Measurements from ENCODE around the gene MLF2. TPM values are rescaled to one million over a fixed set of nuclear protein-coding genes. Genes with fewer than 3 reads are reported as not detected.

The MLF2 gene
- total and polyA plus RNA-seq, 12 donors = 108 to 197 (median 148) TPM

- peaks cover 0 to 30% (median 4%) of the 10 kb centered on the region in 9 donors for H3K36me3 ChIP-seq
- WGBS, 2 donors = 93 to 96% methylated on average over 5 of the region's 5 CpGs
- no peak overlapping the region for H3K27ac ChIP-seq
- no peak for TF ChIP-seq CTCF (IDR thresholded peaks at IDR 0.05)
- peaks cover 0 to 12% (median 7%) of the 10 kb centered on the region in 9 donors for H3K4me1 ChIP-seq
- intact Hi-C loops (cut with DNase I) = loop anchor here in 9 of 10 donors (5.0 kb wide), 3 partner anchors 41 to 91 kb away; partner anchors contain the start of gene P3H3 (in 5 of the 9)
- H3K27me3 ChIP-seq = no peaks in the 10 kb centered on the region
- ATAC-seq = no peak
- no peak overlapping the region for H3K4me3 ChIP-seq
- DNase-seq = no peak
- no peaks in the 10 kb centered on the region for H3K9me3 ChIP-seq
These were observed 16.2 kb downstream of the MLF2 start for GRCh38 chr12:6736754-6737153.

GRCh38 chr12:6735448-6736191 lies 17.3 kb downstream of the MLF2 start:
- no peak overlapping the region for H3K4me3 ChIP-seq
- no peaks in the 10 kb centered on the region for H3K27me3 ChIP-seq
- ATAC-seq (peak; percentile 86 to 92 (median 90)), DNase-seq (peak; percentile 52 to 68)
- peaks cover 0 to 12% (median 7%) of the 10 kb centered on the region in 9 donors for H3K4me1 ChIP-seq
- H3K9me3 ChIP-seq = no peaks in the 10 kb centered on the region
- H3K27ac ChIP-seq = peak overlapping the region in 7 of 10 donors; percentile 10 to 56 (median 49)
- peaks cover 0 to 41% (median 12%) of the 10 kb centered on the region in 9 donors for H3K36me3 ChIP-seq
- 37 to 38% methylated on average over 8 of the region's 8 CpGs for WGBS, 2 donors
- peak; percentile 44 to 82 (median 73) for TF ChIP-seq CTCF (IDR thresholded peaks at IDR 0.05)
- intact Hi-C loops (cut with DNase I) = loop anchor here (1.0 to 5.0 kb wide), 6 partner anchors 42 to 92 kb away; partner anchors contain the start of gene P3H3 (in 5 of the 10)

GRCh38 chr12:6734506-6735387 lies 18.2 kb downstream of the MLF2 start:
- ATAC-seq (peak in 3 of 8 donors; percentile 8 to 39 (median 16)), DNase-seq (no peak)
- no peaks in the 10 kb centered on the region for H3K9me3 ChIP-seq
- peaks cover 0 to 50% (median 20%) of the 10 kb centered on the region in 9 donors for H3K36me3 ChIP-seq
- WGBS, 2 donors = 60 to 66% methylated on average over 10 of the region's 10 CpGs
- no peaks in the 10 kb centered on the region for H3K27me3 ChIP-seq
- H3K4me1 ChIP-seq = peaks cover 0 to 12% (median 7%) of the 10 kb centered on the region in 9 donors
- intact Hi-C loops (cut with DNase I) = loop anchor here (1.0 to 5.0 kb wide), 6 partner anchors 43 to 93 kb away; partner anchors contain the start of gene P3H3 (in 5 of the 10)
- no peak overlapping the region for H3K4me3 ChIP-seq
- TF ChIP-seq CTCF (IDR thresholded peaks at IDR 0.05) = no peak
- H3K27ac ChIP-seq = peak overlapping the region in 3 of 10 donors; percentile 10 to 56 (median 22)

GRCh38 chr12:6730169-6730568 lies 22.8 kb downstream of the MLF2 start:
- ATAC-seq = no peak

More at GRCh38 chr12:6730169-6730568, 22.8 kb downstream of the MLF2 start:
- no peak for DNase-seq
- H3K27ac ChIP-seq = no peak overlapping the region
- H3K4me1 ChIP-seq = peaks cover 0 to 11% (median 5%) of the 10 kb centered on the region in 9 donors
- 95 to 97% methylated on average over 8 of the region's 8 CpGs for WGBS, 2 donors
- H3K9me3 ChIP-seq = no peaks in the 10 kb centered on the region
- H3K36me3 ChIP-seq = peaks cover 0 to 91% (median 40%) of the 10 kb centered on the region in 9 donors
- no peak overlapping the region for H3K4me3 ChIP-seq
- no peaks in the 10 kb centered on the region for H3K27me3 ChIP-seq
- no peak for TF ChIP-seq CTCF (IDR thresholded peaks at IDR 0.05)
- intact Hi-C loops (cut with DNase I) = no loop called here

All from heart right ventricle (tissue), 16 donors.